Occipital lobe (tissue), 2 donors: ENCODE measurements around the gene DNAJC8. TPM values are rescaled to one million over a fixed set of nuclear protein-coding genes. Genes with fewer than 3 reads are reported as not detected.

ENCODE experiments used
- DNase-seq: peaks from one replicate; lab custom pipeline; 2025; lab: John Stamatoyannopoulos, UW
- total RNA-seq: library from RNA; depleted of rRNA; stranded (reverse); fragments of >200 nt; gene quantifications from one replicate; pipeline ENCODE4 v1.2.3, GENCODE V29; 2014

DNAJC8 gene
- total RNA-seq, 1 donor from 2014 or later, result 36.7 TPM

DNA sequence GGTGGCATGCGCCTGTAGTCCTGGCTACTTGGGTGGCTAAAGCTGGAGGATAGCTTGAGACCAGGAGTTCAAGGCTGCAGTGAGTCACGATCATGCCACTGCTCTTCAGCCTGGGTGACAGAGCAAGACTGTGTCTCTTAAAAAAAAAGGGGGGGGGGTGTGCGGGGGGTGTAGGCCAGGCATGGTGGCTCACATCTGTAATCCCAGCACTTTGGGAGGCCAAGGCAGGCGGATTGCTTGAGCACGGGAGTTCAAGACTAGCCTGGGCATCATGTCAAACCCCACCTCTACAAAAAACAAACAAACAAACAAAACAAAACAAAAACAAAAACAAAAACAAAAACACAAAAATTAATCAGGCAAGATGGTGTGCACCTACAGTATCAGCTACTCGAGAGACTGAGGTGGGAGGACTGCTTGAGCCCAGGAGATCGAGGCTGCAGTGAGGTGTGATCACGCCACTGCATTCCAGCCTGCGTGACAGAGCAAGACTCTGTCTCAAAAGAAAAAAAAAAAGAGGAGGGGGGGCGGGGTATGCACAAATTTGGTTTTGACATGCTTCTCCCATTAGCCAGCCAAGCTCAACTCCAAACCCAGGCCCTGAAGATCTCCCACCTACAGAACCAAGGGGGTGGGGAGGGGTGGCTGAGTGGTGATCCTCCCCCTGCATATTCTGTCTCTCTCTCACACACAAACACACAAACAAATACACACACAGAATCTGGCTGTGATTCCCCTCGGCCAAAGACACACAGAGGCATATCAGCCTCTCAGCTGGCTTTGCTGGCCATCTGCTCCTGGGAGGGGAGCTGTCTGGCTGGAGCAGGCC lies 59.5 kb downstream of the DNAJC8 start:
- DNase-seq, result no peak

DNA sequence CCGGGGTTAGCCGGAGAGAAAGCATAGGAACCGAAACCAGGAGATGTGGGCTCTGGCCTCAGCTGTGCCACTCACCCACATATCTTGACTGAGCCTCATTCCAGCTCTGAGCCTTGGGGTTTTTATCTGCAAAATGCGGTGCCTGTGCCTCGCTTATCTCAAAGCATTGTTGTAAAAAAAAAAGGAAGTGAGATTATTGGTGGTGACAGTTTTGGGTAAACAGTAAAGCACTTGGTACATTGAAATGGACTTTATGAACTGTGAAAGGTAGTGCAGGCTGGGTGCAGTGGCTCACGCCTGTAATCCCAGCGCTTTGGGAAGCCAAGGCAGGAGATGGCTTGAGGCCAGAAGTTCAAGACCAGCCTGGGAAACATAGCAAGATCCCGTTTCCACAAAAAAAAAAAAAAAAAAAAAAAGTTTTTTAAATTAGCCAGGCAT lies 60.1 kb downstream of the DNAJC8 start:
- no peak for DNase-seq

DNA sequence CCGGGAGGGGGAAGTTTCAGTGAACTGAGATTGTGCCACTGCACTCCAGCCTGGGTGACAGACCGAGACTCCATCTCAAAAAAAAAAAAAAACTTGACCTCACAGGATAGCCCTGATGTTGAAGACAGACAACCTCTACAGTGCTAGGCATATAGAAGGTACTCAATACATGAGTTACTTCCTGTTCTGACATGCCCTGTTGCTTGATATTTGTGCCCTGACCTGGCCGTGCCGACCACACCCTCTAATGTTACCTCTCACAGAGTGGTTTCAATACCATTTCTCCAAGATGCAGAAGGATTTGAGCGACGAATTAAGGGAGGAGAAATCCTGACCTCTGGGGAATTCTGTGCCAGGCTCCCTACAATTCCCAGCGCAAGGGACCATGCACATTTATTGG lies 61.6 kb downstream of the DNAJC8 start:
- DNase-seq, result no peak

GRCh38 chr1:28170001-28170596 lies 62.7 kb downstream of the DNAJC8 start:
- DNase-seq, result no peak

DNA sequence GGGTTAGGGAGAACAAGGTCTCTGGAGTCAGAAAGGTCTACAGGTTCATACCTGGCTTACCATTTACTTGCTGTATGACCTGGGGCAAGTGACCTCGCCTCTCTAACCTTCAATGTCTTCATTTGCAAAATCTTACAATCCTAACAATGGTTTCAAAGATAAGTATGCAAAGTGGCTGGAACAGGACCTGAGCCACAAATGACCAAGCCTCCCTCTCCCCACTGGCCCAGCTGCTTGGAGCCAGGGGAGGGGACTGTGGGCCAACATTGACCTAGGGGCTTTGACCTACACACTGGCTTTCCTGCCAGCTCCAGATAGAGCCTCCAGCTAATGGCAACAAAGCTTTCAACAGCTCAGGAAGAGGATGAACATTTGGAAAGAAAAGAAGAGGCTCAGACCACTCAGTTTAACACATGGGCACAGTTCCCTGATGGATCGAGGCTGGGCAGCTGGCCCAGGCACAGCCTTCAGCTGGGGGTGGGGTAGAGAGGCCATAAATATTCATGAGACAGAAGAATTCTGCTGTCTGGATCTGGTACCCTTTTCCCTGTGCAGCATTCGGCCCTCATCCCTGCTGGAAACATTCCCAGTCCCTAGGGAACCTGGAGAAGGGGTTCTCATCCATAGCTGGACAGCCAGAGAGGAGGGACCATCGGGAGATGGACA lies 69.2 kb downstream of the DNAJC8 start:
- peak; percentile 54 for DNase-seq

DNA sequence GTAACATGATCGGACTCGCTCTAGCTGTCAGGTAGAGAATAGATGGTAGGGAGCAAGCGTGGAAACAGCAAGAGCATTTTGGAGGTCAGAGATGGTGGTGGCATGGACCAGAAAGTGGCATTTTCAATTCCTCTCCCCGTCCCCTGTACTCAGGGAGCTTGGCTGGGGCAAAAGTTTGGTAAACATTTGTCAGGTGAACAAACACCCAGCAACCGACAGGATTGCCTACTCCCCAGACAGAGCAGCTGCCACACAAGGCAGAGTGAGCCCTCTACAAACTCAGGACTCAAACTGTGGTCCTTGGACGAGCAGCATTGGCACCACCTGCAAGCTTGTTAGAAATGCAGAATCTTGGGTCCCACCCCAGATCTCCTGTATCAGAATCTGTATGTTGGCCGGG lies 70.7 kb downstream of the DNAJC8 start:
- no peak for DNase-seq

GRCh38 chr1:28161751-28162150 lies 71.1 kb downstream of the DNAJC8 start:
- DNase-seq, result no peak

- no peak for DNase-seq
Measured at GRCh38 chr1:28160782-28161266, 72.0 kb downstream of the DNAJC8 start.

GRCh38 chr1:28159680-28160079 lies 73.1 kb downstream of the DNAJC8 start:
- DNase-seq, result no peak

DNA sequence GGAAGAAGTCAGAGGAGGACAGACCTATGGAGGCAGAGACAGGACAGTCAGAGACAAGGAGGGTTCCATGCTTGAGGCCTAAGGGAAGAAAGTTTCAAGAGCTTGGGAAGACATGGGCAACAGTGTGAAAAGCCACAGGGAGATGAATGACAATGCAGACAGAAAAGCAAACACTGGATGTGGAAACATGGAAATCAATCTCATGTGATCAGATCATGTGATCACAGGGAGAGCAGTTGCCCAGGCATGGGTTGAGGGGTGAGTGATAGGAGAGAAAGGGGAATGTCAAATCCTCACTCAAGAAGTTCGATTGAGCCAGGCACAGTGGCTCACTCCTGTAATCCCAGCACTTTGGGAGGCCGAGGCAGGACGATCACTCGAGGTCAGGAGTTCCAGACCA lies 73.6 kb downstream of the DNAJC8 start:
- no peak for DNase-seq

DNA sequence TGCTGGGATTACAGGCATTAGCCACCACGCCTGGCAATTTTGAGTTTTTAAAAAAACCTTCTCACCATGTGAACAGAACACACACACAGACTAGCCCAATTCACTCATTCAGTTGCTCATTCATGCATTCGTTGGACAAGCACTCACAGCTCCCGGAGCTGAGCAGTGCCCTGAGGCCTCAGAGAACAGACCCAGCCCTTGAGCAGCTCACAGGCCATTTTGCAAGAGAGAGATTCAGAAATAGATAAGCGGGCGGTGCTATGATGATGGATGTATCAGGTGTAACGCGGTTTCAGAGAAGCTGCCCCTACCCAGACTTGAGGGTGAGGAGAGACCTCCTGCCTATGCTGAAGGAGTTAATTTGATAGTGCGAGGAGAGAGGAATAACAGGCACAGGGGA lies 74.9 kb downstream of the DNAJC8 start:
- DNase-seq, result no peak

DNA sequence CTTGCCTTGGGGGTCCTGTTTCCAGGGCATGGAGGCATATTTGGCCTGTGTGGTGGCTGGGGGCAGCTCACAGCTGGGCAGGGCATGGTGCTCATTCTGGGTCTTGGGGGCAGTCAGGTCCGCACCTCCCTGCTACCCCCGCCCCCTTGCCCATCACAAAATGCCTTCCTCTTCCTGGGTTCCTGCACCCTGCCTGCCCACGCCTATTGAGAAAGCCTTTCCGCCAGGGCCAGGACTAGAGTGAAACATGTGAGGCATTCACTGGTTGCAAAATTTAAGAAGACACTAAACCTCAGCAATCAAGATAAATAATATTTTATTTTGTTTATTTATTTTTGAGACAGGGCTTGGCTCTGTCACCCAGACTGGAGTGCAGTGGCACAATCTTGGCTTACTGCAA lies 76.0 kb downstream of the DNAJC8 start:
- no peak for DNase-seq

GRCh38 chr1:28155628-28156027 lies 77.2 kb downstream of the DNAJC8 start:
- DNase-seq, result no peak

DNA sequence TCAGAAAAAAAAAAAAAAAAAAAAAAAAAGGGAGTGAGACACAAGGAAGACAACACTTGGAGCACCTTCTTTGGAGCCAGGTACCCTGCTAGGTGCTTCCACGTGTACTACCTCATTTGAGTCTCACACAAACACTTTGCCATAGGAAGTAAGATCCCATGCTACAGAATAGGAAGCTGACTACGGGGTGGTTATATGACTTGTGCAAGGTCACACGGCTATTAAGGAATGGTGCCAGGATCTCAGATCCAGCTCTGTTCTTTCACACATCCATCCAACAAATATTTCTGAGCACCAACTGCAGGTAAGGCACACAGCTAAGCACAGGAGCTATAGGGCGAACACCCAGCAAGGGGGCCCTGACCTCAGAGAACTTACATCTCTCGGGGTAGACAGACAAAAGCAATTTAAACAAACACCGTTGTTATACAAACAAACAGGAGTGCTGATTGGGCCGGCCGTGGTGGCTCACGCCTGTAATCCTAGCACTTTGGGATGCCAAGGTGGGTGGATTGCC lies 78.7 kb downstream of the DNAJC8 start:
- DNase-seq, result no peak

Other genes with a start within 250 kb of the DNAJC8 start
- gene EYA3, start 144.4 kb downstream of the DNAJC8 start, total RNA-seq, result 9.2 TPM
- 4.7 TPM for gene PTAFR, start 56.3 kb downstream of the DNAJC8 start, total RNA-seq
- 34.5 TPM for gene ATP5IF1, start 3.1 kb upstream of the DNAJC8 start, total RNA-seq
- gene SESN2, start 26.5 kb upstream of the DNAJC8 start, total RNA-seq, result 5.1 TPM
- 15.1 TPM for gene MED18, start 96.0 kb upstream of the DNAJC8 start, total RNA-seq
- gene PHACTR4, start 136.7 kb upstream of the DNAJC8 start, total RNA-seq, result 9.7 TPM